ENCODE results near the gene HOXD10.

DNA sequence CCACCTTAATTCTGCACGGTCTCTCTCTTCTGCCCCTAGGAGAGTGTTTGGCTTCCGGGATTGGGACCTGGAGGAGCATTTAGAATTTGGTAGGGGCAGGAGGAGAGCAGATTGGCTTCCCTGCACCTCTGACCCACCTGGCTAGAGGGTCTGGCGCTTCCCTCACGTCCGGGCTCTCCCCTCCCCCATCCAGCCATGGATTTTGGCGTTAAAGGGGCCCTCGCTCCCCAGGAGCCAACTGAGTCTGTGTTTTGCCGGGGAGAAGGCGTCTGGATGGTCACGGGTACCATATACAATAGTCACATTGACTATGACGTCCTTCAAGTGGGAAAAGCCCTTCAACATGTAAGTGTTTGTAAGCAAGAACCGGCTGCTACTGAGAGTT is 47.1 kb downstream of the HOXD10 start:
- TF ChIP-seq CREB1 (IDR thresholded peaks at IDR 0.05; ENCODE audit: low read depth) (no peak), CEBPB (IDR thresholded peaks at IDR 0.05) (no peak), FOXM1 (IDR thresholded peaks at IDR 0.05; ENCODE audit: borderline replicate concordance, low read depth) (no peak), TCF12 (IDR thresholded peaks at IDR 0.05; ENCODE audit: low read depth) (no peak)
- TF ChIP-seq, protein P1, sequence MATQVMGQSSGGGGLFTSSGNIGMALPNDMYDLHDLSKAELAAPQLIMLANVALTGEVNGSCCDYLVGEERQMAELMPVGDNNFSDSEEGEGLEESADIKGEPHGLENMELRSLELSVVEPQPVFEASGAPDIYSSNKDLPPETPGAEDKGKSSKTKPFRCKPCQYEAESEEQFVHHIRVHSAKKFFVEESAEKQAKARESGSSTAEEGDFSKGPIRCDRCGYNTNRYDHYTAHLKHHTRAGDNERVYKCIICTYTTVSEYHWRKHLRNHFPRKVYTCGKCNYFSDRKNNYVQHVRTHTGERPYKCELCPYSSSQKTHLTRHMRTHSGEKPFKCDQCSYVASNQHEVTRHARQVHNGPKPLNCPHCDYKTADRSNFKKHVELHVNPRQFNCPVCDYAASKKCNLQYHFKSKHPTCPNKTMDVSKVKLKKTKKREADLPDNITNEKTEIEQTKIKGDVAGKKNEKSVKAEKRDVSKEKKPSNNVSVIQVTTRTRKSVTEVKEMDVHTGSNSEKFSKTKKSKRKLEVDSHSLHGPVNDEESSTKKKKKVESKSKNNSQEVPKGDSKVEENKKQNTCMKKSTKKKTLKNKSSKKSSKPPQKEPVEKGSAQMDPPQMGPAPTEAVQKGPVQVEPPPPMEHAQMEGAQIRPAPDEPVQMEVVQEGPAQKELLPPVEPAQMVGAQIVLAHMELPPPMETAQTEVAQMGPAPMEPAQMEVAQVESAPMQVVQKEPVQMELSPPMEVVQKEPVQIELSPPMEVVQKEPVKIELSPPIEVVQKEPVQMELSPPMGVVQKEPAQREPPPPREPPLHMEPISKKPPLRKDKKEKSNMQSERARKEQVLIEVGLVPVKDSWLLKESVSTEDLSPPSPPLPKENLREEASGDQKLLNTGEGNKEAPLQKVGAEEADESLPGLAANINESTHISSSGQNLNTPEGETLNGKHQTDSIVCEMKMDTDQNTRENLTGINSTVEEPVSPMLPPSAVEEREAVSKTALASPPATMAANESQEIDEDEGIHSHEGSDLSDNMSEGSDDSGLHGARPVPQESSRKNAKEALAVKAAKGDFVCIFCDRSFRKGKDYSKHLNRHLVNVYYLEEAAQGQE (IDR thresholded peaks at IDR 0.05; ENCODE audit: low read depth), result no peak
